BLaER1 treated with 17β-estradiol and CSF1 and Interleukin-3, amounts not matched to agents 10 nM and 100 nM (cell line): ENCODE data around the gene SRSF8.
A peak's percentile ranks its signal among the peaks of the same experiment; 100 is the strongest.
"Not testable (repeated sequence)": the region's sequence is repeated elsewhere in the genome, so short reads cannot be mapped to it uniquely, and the experiment has no call there.

Experiments
- H3K27ac ChIP-seq, 11 experiments: shearing (Covaris generic); formaldehyde crosslinking; 2 replicates each; pipeline ENCODE4 v1.8.1; 2022
- H3K27me3 ChIP-seq, 11 experiments: shearing (Covaris generic); formaldehyde crosslinking; 2 replicates each; pipeline ENCODE4 v1.8.1; 2022
- H3K36me3 ChIP-seq, 11 experiments: shearing (Covaris generic); formaldehyde crosslinking; 2 replicates each; pipeline ENCODE4 v1.8.1; 2022
- H3K4me1 ChIP-seq, 10 experiments: shearing (Covaris generic); formaldehyde crosslinking; 2 replicates each; pipeline ENCODE4 v1.8.1; 2022
- H3K4me2 ChIP-seq, 11 experiments: shearing (Covaris generic); formaldehyde crosslinking; 2 replicates each; pipeline ENCODE4 v1.8.1; 2022
- H3K4me3 ChIP-seq, 10 experiments: shearing (Covaris generic); formaldehyde crosslinking; 2 replicates each; pipeline ENCODE4 v1.8.1; 2022
- H3K9ac ChIP-seq, 11 experiments: shearing (Covaris generic); formaldehyde crosslinking; 2 replicates each; pipeline ENCODE4 v1.8.1; 2022
- H3K9me3 ChIP-seq, 11 experiments: shearing (Covaris generic); formaldehyde crosslinking; replicated peaks in 1 of 11; 2 replicates each; pipeline ENCODE4 v1.8.1; 2022
- H4K20me1 ChIP-seq, 11 experiments: shearing (Covaris generic); formaldehyde crosslinking; 2 replicates each; pipeline ENCODE4 v1.8.1; 2022
- Cebpa-rat ChIP-seq, 11 experiments: shearing (Covaris generic); IDR thresholded peaks; 2 replicates each; pipeline ENCODE4 v1.8.1; 2022

The SRSF8 gene

DNA sequence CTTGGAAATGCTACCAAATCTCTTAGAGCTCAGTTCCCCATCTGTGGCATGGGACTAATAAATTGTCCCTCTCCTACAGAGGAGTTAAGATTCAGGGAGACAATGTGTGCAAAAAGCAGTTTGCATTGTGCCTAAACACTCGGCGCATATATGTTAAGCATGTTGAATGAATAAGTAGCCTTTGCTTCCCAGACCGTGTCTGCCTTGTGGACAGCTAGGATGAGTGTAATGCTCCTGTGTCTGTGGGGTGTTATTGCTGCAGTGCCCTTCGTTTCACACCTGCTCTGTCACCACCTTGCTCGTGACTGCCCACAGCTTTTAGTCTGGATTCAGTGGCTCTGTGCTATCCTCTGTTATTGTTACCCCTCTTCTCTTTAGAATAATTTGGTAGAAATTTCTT is 37.0 kb downstream of the SRSF8 start:
- Histone ChIP-seq H3K9ac (no peak overlapping the region), H4K20me1 (peaks cover 0 to 27% (median 0%) of the 10 kb centered on the region in 11 experiments; a peak in 8 of 22 replicates), H3K36me3 (peaks cover 0 to 72% (median 3%) of the 10 kb centered on the region in 11 experiments; a peak in 12 of 22 replicates), H3K9me3 (peaks cover 0 to 6% (median 0%) of the 10 kb centered on the region in 11 experiments; a peak in 4 of 22 replicates), H3K4me1 (peaks cover 21 to 97% (median 75%) of the 10 kb centered on the region in 10 experiments), H3K4me3 (no peak overlapping the region), H3K4me2 (peak overlapping the region in 6 of 11 experiments; percentile 4 to 87 (median 34); a peak in 9 of 22 replicates), H3K27ac (no peak overlapping the region), H3K27me3 (peaks cover 0 to 8% (median 0%) of the 10 kb centered on the region in 11 experiments; a peak in 2 of 22 replicates)
- no peak for TF ChIP-seq Cebpa-rat (IDR thresholded peaks at IDR 0.05)

DNA sequence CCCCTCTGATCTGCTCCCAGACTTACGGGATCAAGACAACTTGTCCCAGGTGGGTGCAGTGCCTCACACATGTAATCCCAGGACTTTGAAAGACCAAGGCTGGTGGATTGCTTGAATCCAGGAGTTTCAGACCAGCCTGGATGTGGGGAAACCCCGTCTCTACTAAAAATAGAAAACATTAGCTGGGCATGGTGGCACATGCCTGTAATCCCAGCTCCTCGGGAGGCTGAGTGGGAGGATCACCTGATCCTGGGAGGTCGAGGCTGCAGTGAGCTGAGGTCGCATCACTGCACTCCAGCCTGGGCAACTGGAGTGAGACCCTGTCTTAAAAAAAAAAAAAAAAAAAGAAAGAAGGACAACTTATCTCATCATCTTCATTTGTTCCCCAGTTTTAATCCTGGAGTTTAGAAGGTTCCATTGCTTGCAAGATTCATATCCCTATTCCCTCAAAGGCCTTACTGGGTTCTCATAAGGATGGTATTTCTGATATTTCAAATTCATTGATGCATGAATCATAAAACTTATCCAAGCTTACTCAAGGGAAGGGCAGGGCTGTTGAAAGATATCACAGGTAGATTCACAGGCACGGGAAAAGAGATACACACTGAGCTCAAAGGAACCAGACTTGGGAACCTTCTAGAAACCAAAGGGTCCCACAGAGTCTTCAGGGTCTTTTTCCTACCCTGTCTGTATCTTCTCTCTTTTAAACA is 37.6 kb downstream of the SRSF8 start:
- Histone ChIP-seq H3K4me2 (peak overlapping the region in 8 of 11 experiments; percentile 11 to 87 (median 22); a peak in 15 of 22 replicates), H3K36me3 (peaks cover 0 to 68% (median 3%) of the 10 kb centered on the region in 11 experiments; a peak in 12 of 22 replicates), H3K4me3 (no peak overlapping the region), H3K4me1 (peaks cover 27 to 97% (median 75%) of the 10 kb centered on the region in 10 experiments), H4K20me1 (peaks cover 0 to 33% (median 3%) of the 10 kb centered on the region in 11 experiments; a peak in 11 of 22 replicates), H3K9me3 (peaks cover 0 to 1% (median 0%) of the 10 kb centered on the region in 11 experiments; a peak in 3 of 22 replicates), H3K27me3 (peaks cover 0 to 6% (median 0%) of the 10 kb centered on the region in 11 experiments; a peak in 2 of 22 replicates), H3K9ac (no peak overlapping the region), H3K27ac (no peak overlapping the region)
- TF ChIP-seq Cebpa-rat (IDR thresholded peaks at IDR 0.05): no peak

DNA sequence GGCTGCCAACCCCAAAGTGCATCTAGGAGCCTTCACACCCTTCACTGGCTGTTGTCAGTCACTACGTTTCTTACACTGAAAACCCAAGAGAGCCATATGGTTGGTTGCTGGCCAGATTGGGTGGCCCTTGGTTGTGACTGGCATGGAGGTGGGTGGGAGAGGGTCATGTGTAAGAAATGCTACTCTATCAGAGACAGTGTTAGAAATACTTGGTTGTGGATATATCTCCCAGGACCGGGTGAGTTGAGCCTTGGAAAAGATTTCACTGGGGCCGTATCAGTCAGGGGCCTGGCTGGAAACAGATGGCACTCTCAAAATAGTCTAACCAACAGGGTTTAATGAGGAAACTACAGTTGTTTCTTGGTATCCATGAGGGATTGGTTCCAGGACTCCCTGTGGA is 38.1 kb downstream of the SRSF8 start:
- H3K9me3 ChIP-seq: no peaks in the 10 kb centered on the region; a peak in 1 of 22 replicates
- H3K4me1 ChIP-seq: peaks cover 32 to 97% (median 75%) of the 10 kb centered on the region in 10 experiments
- H4K20me1 ChIP-seq: peaks cover 0 to 39% (median 8%) of the 10 kb centered on the region in 11 experiments; a peak in 13 of 22 replicates
- no peak overlapping the region for H3K4me3 ChIP-seq
- H3K9ac ChIP-seq: no peak overlapping the region
- H3K27me3 ChIP-seq: peaks cover 0 to 7% (median 0%) of the 10 kb centered on the region in 11 experiments; a peak in 3 of 22 replicates
- peak overlapping the region in 8 of 11 experiments; percentile 11 to 87 (median 22); a peak in 14 of 22 replicates for H3K4me2 ChIP-seq
- TF ChIP-seq Cebpa-rat (IDR thresholded peaks at IDR 0.05): no peak
- peaks cover 0 to 68% (median 7%) of the 10 kb centered on the region in 11 experiments; a peak in 12 of 22 replicates for H3K36me3 ChIP-seq
- H3K27ac ChIP-seq: no peak overlapping the region

DNA sequence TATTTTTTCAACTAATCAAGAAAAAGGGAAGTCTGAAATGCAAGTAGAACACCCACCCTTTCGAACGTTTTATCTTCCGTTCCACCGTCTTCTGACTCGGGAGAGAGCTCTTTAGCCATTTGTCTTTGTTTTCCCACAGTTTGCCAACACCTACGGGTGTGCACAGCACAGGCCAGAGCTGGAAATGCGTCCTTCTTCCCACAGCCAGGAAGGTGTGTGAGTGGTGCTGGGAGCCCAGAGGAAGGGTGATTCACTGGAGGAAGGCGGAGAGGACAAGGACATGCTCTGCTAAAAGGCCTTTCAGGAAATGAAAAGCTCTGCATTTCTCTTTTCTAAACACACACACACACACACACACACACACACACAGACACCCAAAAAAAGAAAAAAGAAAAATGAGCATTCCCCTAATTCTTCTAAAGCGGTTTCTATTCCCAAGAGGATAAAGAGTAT is 41.5 kb downstream of the SRSF8 start:
- Histone ChIP-seq H4K20me1 (peaks cover 0 to 64% (median 20%) of the 10 kb centered on the region in 11 experiments; a peak in 13 of 22 replicates), H3K9me3 (peaks cover 0 to 25% (median 8%) of the 10 kb centered on the region in 11 experiments; a peak in 15 of 22 replicates), H3K9ac (peak overlapping the region; percentile 25 to 69 (median 55); a peak in 20 of 22 replicates), H3K36me3 (peaks cover 0 to 68% (median 23%) of the 10 kb centered on the region in 11 experiments; a peak in 14 of 22 replicates), H3K4me3 (peak overlapping the region in 8 of 10 experiments; percentile 11 to 56 (median 34); a peak in 14 of 20 replicates), H3K4me2 (peak overlapping the region; percentile 78 to 95 (median 89)), H3K27me3 (peaks cover 0 to 32% (median 0%) of the 10 kb centered on the region in 11 experiments; a peak in 6 of 22 replicates), H3K4me1 (peaks cover 29 to 80% (median 59%) of the 10 kb centered on the region in 10 experiments), H3K27ac (peak overlapping the region; percentile 24 to 77 (median 48); a peak in 20 of 22 replicates)
- no peak for TF ChIP-seq Cebpa-rat (IDR thresholded peaks at IDR 0.05)

DNA sequence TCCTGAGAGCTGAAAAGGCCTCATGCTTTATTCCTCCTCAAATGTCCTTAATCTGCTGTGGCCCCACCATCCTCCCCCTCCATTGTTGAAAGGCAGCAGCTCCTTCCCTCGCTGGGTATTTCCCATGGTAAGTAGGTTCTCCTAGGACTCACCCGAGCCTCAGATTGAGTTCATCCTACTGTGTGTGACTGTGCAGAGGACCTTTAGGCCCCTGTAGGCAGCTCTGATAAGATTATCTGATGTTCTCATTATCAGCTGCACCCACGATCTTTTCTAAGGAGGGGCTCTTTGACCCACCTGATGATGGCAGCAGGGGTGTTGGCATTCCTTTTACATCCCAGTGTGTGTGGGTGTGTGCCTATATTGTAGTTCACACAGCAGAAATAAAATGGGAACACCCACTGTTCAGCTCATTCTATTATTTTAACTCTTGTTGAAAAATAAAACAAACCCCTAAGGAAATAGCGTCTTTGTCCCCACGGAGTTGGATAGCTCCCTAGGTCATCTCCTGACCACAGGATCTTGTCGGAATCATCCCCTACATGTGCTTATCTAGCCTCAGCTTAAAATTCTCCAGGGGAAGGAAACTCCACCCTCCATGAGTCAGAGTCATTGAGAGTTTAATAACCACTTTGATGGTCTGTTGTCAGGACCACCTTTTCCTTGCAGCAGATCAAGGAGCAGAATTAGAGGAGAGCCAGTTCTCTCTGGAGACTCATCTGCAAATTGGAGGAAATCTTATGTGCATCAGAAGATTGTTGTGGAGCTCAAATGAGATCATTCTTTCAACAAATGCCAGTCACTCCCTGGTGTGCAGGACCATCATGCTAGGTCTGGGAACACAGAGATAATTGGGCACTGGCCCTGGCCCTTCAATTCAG is 42.2 kb downstream of the SRSF8 start:
- peak overlapping the region in 8 of 10 experiments; percentile 11 to 56 (median 34); a peak in 11 of 20 replicates for H3K4me3 ChIP-seq
- H3K9ac ChIP-seq: peak overlapping the region; percentile 25 to 69 (median 55); a peak in 19 of 22 replicates
- H3K36me3 ChIP-seq: peaks cover 0 to 70% (median 29%) of the 10 kb centered on the region in 11 experiments; a peak in 14 of 22 replicates
- peaks cover 27 to 73% (median 55%) of the 10 kb centered on the region in 10 experiments for H3K4me1 ChIP-seq
- peak overlapping the region; percentile 78 to 95 (median 89) for H3K4me2 ChIP-seq
- H3K27ac ChIP-seq: peak overlapping the region; percentile 24 to 77 (median 48); a peak in 17 of 22 replicates
- H3K9me3 ChIP-seq: peaks cover 5 to 32% (median 12%) of the 10 kb centered on the region in 11 experiments; a peak in 18 of 22 replicates
- TF ChIP-seq Cebpa-rat (IDR thresholded peaks at IDR 0.05): no peak
- H4K20me1 ChIP-seq: peaks cover 0 to 64% (median 20%) of the 10 kb centered on the region in 11 experiments; a peak in 13 of 22 replicates
- H3K27me3 ChIP-seq: peaks cover 0 to 32% (median 0%) of the 10 kb centered on the region in 11 experiments; a peak in 6 of 22 replicates

DNA sequence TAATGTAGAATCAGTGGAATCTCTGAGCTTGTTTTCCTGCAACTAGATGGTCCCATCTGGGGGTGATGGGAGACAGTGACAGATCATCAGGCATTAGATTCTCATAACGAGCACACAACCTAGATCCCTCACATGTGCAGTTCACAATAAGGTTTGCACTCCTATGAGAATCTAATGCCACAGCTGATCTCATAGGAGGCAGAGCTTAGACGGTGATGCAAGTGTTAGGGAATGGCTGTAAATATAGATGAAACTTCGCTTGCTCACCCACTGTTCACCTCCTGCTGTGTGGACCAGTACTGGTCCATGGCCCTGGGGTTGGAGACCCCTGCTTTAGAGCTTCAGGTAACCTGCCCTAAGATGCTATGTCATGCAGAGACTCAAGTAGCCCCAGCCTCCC is 44.8 kb downstream of the SRSF8 start:
- not testable (repeated sequence) for H3K4me2 ChIP-seq
- peaks cover 0 to 63% (median 29%) of the 10 kb centered on the region in 11 experiments; a peak in 14 of 22 replicates for H3K36me3 ChIP-seq

DNA sequence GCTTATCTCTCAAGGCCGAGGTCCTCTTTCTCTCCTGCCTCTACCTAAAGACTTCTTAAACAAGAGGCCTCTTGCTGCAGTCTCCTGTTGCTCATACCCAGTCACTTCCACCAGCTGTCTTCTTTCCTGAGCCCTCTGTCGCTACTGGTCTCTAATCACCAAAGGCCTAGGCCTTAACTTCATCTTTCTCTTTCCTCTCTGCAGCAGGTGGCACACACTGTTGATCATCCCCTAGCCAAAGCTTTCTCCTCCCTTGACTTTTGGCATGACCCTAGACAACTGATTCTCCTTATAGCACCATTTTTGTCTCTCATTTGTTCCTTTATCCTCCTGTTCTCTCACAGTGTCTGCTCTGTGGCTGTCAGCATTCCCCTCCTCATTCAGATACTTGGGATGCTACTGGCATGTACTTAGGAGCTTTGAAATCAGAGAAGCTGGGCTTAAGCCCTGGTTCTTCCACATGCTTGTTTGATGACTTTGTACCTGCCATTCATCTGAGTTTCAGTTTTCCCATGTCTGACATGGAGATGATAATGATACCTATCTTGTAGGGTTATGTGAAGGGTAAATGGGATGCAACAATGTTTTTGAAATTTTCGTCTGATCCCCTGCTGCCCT is 45.3 kb downstream of the SRSF8 start:
- no peak for TF ChIP-seq Cebpa-rat (IDR thresholded peaks at IDR 0.05)
- H3K36me3 ChIP-seq: peaks cover 0 to 68% (median 29%) of the 10 kb centered on the region in 11 experiments; a peak in 14 of 22 replicates
- H3K4me2 ChIP-seq: no peak overlapping the region
- no peak overlapping the region for H3K9ac ChIP-seq
- H3K9me3 ChIP-seq: peaks cover 13 to 57% (median 22%) of the 10 kb centered on the region in 11 experiments; a peak in 20 of 22 replicates
- H4K20me1 ChIP-seq: peaks cover 0 to 49% (median 20%) of the 10 kb centered on the region in 11 experiments; a peak in 13 of 22 replicates
- peaks cover 27 to 43% (median 35%) of the 10 kb centered on the region in 10 experiments for H3K4me1 ChIP-seq
- peaks cover 0 to 27% (median 0%) of the 10 kb centered on the region in 11 experiments; a peak in 6 of 22 replicates for H3K27me3 ChIP-seq
- H3K4me3 ChIP-seq: no peak overlapping the region
- H3K27ac ChIP-seq: no peak overlapping the region

More for the DNA sequence above, 44.8 kb downstream of the SRSF8 start:
- peaks cover 0 to 27% (median 0%) of the 10 kb centered on the region in 11 experiments; a peak in 6 of 22 replicates for H3K27me3 ChIP-seq
- not testable (repeated sequence) for H3K4me3 ChIP-seq, H3K9ac ChIP-seq, H3K27ac ChIP-seq
- H3K9me3 ChIP-seq: peaks cover 9 to 52% (median 18%) of the 10 kb centered on the region in 11 experiments; a peak in 19 of 22 replicates
- H4K20me1 ChIP-seq: peaks cover 0 to 55% (median 20%) of the 10 kb centered on the region in 11 experiments; a peak in 13 of 22 replicates
- peaks cover 27 to 47% (median 39%) of the 10 kb centered on the region in 10 experiments for H3K4me1 ChIP-seq
